HepG2 (cell line): ENCODE results near the gene IQGAP3. TPM values are rescaled to one million over a fixed set of nuclear protein-coding genes. Genes with fewer than 3 reads are reported as not detected.

Source experiments
- ATRX ChIP-seq: sonication (generic); formaldehyde crosslinking; IDR thresholded peaks from 2 replicates; pipeline ENCODE4 v1.4.0; 2020; ENCODE audit warnings: missing genetic modification reagents, borderline replicate concordance
- CEBPG ChIP-seq: IDR thresholded peaks from 2 replicates; pipeline ENCODE4 v1.6.1; 2016
- CENPBD1 ChIP-seq: sonication (generic); formaldehyde crosslinking; IDR thresholded peaks from 2 replicates; pipeline ENCODE4 v1.8.0; 2022; ENCODE audit warnings: missing genetic modification reagents, low read depth, mild to moderate bottlenecking, borderline replicate concordance
- CSRNP1 ChIP-seq: sonication (generic); formaldehyde crosslinking; IDR thresholded peaks from 2 replicates; pipeline ENCODE4 v1.8.1; 2023; ENCODE audit warnings: mild to moderate bottlenecking, missing genetic modification reagents
- EED ChIP-seq: sonication (generic); formaldehyde crosslinking; IDR thresholded peaks from 2 replicates; pipeline ENCODE4 v1.5.0; 2020; ENCODE audit warnings: mild to moderate bottlenecking, missing genetic modification reagents
- HDAC1 ChIP-seq: sonication (generic); formaldehyde crosslinking; IDR thresholded peaks from 2 replicates; pipeline ENCODE4 v1.5.1; 2020; ENCODE audit warnings: mild to moderate bottlenecking, missing genetic modification reagents
- HOXA9 ChIP-seq: sonication (generic); formaldehyde crosslinking; IDR thresholded peaks from 2 replicates; pipeline ENCODE4 v1.8.1; 2022; ENCODE audit warnings: missing genetic modification reagents, mild to moderate bottlenecking, moderate library complexity, borderline replicate concordance
- RAD51 ChIP-seq: fragments of 450-650 bp; IDR thresholded peaks from 2 replicates; pipeline ENCODE4 v1.6.1; 2016; ENCODE audit warnings: borderline replicate concordance
- TEF ChIP-seq: sonication (generic); formaldehyde crosslinking; IDR thresholded peaks from 2 replicates; pipeline ENCODE4 v1.5.0; 2020; ENCODE audit warnings: missing genetic modification reagents
- U2AF1 ChIP-seq: fragments of 200-400 bp; formaldehyde crosslinking; optimal IDR thresholded peaks from 2 replicates; pipeline ENCODE3; 2017; ENCODE audit warnings: mild to moderate bottlenecking, low read depth, low read length
- YEATS4 ChIP-seq: sonication (generic); formaldehyde crosslinking; IDR thresholded peaks from 2 replicates; pipeline ENCODE4 v1.4.0; 2020; ENCODE audit warnings: missing genetic modification reagents, borderline replicate concordance
- ZFX ChIP-seq: sonication (generic); formaldehyde crosslinking; IDR thresholded peaks from 2 replicates; pipeline ENCODE4 v1.4.0; 2020; ENCODE audit warnings: mild to moderate bottlenecking, low read depth, missing genetic modification reagents, moderate library complexity
- ZNF44 ChIP-seq: sonication (generic); formaldehyde crosslinking; IDR thresholded peaks from 2 replicates; pipeline ENCODE4 v1.5.1; 2020; ENCODE audit warnings: mild to moderate bottlenecking, missing genetic modification reagents
- ZNF468 ChIP-seq: sonication (generic); formaldehyde crosslinking; IDR thresholded peaks from 2 replicates; pipeline ENCODE4 v1.8.0; 2022; ENCODE audit warnings: mild to moderate bottlenecking, moderate library complexity, missing genetic modification reagents
- polyA plus RNA-seq, 8 experiments: library from polyadenylated mRNA; depleted of rRNA in 3 of 8; stranded (reverse) in 7 of 8; unstranded in 1 of 8; fragments of >200 nt; fragmentation: Illumina TruSeq in 4 of 8; extraction: Trizol in 4 of 8; gene quantifications; 2 replicates each; pipeline versions ENCODE4 v1.2.1 to v1.2.3, GENCODE V29; 2011 to 2016; ENCODE audit warnings: low read depth in 4 of 8, missing spikeins in 1 of 8, mixed read lengths in 1 of 8; ENCODE audit not compliant: insufficient read depth in 1 of 8
- total RNA-seq, 5 experiments: library from RNA; depleted of rRNA; stranded (reverse); fragments of >200 nt; fragmentation: Illumina TruSeq; extraction: Trizol; gene quantifications; 2 replicates each; pipeline ENCODE4 v1.2.3, GENCODE V29; 2016; ENCODE audit warnings: low read depth in 1 of 5
- TF ChIP-seq, protein P1 (sequence below): sonication (generic); formaldehyde crosslinking; IDR thresholded peaks from 2 replicates; pipeline ENCODE4 v1.5.0; 2020; ENCODE audit warnings: missing genetic modification reagents, mild to moderate bottlenecking, borderline replicate concordance
- TF ChIP-seq, protein P2 (sequence below): sonication (generic); formaldehyde crosslinking; IDR thresholded peaks from one replicate; pipeline ENCODE4 v1.5.1; 2020; ENCODE audit warnings: mild to moderate bottlenecking, missing genetic modification reagents; ENCODE audit errors: not compliant biosample characterization

Gene IQGAP3
- total and polyA plus RNA-seq, 2 of the 13 experiments (the other 11 are each of a cell fraction or from before 2014, with no cell fraction given): 13.5 to 14.1 TPM

DNA sequence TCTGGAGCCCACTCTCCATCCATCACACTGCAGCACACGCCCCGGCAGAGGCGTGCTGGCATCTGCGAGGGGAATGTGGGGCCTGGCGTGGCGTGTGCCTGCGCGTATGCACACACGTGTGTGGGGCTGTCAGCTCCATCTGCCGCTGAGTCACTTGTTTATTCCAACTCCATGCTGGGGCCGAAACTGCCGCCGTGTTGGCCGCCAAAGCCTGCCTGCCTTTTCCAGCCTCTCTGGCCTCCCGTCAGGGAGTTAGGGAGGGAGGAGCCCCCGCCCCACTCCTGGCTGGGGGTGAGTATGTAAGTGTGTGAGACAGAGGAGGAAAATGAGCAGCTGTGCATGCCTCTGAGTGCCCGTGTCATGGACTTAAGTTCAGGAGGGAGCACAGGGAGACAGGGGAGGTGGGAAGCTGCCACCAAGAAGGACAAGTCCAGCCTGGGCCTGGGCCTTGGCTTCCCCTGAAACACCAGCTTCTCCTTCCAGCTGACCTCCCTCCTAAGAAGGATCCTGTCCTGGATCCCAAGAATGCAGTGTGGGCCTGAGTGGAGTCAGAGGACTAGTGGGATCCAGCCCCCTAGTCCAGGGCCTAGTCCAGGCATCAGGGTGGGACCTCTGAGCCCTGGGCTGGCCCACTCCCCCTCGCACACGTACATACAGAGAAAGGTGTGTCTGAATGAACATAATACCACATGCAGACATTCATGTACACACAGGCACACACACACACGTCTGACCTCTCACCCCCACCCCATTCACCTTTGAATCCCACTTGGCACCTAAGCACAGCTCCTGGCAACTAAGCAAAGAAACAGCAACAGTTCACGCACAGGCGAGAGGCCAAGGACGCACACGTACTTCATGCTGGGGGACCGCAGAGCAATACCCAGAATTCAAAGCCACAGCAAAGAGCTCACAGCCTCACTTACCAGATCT, 96.5 kb downstream of the IQGAP3 start (continued):
- TF ChIP-seq CENPBD1 (CRISPR knock-in tag) (no peak), HDAC1 (no peak), CEBPG (CRISPR knock-in tag) (no peak), HOXA9 (CRISPR knock-in tag) (no peak), EED (CRISPR knock-in tag) (no peak), TEF (CRISPR knock-in tag) (no peak), ZNF44 (CRISPR knock-in tag) (no peak), CSRNP1 (no peak), YEATS4 (CRISPR knock-in tag) (no peak), ZNF468 (CRISPR knock-in tag) (no peak), ATRX (CRISPR knock-in tag) (no peak), ZFX (peak; percentile 28; the same call in 1 of the 2 replicates), U2AF1 (no peak), RAD51 (no peak)
- TF ChIP-seq, protein P1, sequence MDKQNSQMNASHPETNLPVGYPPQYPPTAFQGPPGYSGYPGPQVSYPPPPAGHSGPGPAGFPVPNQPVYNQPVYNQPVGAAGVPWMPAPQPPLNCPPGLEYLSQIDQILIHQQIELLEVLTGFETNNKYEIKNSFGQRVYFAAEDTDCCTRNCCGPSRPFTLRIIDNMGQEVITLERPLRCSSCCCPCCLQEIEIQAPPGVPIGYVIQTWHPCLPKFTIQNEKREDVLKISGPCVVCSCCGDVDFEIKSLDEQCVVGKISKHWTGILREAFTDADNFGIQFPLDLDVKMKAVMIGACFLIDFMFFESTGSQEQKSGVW (CRISPR knock-in tag): no peak
- TF ChIP-seq, protein P2, sequence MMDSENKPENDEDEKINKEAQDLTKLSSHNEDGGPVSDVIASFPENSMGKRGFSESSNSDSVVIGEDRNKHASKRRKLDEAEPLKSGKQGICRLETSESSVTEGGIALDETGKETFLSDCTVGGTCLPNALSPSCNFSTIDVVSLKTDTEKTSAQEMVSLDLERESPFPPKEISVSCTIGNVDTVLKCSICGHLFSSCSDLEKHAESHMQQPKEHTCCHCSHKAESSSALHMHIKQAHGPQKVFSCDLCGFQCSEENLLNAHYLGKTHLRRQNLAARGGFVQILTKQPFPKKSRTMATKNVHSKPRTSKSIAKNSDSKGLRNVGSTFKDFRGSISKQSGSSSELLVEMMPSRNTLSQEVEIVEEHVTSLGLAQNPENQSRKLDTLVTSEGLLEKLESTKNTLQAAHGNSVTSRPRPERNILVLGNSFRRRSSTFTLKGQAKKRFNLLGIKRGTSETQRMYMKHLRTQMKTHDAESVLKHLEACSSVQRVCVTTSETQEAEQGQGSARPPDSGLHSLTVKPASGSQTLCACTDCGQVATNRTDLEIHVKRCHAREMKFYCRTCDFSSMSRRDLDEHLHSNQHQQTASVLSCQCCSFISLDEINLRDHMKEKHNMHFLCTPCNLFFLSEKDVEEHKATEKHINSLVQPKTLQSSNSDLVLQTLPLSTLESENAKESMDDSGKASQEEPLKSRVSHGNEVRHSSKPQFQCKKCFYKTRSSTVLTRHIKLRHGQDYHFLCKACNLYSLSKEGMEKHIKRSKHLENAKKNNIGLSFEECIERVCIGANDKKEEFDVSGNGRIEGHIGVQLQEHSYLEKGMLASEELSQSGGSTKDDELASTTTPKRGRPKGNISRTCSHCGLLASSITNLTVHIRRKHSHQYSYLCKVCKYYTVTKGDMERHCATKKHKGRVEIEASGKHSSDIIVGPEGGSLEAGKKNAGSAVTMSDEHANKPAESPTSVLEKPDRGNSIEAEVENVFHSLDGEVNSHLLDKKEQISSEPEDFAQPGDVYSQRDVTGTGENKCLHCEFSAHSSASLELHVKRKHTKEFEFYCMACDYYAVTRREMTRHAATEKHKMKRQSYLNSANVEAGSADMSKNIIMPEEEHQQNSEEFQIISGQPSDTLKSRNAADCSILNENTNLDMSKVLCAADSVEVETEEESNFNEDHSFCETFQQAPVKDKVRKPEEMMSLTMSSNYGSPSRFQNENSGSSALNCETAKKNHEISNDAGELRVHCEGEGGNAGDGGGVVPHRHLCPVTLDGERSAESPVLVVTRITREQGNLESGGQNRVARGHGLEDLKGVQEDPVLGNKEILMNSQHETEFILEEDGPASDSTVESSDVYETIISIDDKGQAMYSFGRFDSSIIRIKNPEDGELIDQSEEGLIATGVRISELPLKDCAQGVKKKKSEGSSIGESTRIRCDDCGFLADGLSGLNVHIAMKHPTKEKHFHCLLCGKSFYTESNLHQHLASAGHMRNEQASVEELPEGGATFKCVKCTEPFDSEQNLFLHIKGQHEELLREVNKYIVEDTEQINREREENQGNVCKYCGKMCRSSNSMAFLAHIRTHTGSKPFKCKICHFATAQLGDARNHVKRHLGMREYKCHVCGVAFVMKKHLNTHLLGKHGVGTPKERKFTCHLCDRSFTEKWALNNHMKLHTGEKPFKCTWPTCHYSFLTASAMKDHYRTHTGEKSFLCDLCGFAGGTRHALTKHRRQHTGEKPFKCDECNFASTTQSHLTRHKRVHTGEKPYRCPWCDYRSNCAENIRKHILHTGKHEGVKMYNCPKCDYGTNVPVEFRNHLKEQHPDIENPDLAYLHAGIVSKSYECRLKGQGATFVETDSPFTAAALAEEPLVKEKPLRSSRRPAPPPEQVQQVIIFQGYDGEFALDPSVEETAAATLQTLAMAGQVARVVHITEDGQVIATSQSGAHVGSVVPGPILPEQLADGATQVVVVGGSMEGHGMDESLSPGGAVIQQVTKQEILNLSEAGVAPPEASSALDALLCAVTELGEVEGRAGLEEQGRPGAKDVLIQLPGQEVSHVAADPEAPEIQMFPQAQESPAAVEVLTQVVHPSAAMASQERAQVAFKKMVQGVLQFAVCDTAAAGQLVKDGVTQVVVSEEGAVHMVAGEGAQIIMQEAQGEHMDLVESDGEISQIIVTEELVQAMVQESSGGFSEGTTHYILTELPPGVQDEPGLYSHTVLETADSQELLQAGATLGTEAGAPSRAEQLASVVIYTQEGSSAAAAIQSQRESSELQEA: no peak
